ENCODE results near the gene FAM162B.
"Not testable (repeated sequence)": the region's sequence is repeated elsewhere in the genome, so short reads cannot be mapped to it uniquely, and the experiment has no call there.

The FAM162B gene

GRCh38 chr6:116714761-116715160, 50.8 kb downstream of the FAM162B start:
- ATAC-seq = no peak

- no peak for ATAC-seq
Observed at GRCh38 chr6:116714296-116714695, 51.2 kb downstream of the FAM162B start.

- ATAC-seq = peak in 1 of 2 donors; percentile 48
Observed at GRCh38 chr6:116705917-116706316, 59.6 kb downstream of the FAM162B start.

GRCh38 chr6:116703888-116704287, 61.6 kb downstream of the FAM162B start:
- ATAC-seq = not testable (repeated sequence)

Measured in activated CD4-positive, CD25-positive, alpha-beta regulatory T cell treated with anti-CD3 and anti-CD28 coated beads, Interleukin-2, amount 50 U/mL, for 24 hours (primary cell).